Measurements from ENCODE around the gene HEPN1.

DNA sequence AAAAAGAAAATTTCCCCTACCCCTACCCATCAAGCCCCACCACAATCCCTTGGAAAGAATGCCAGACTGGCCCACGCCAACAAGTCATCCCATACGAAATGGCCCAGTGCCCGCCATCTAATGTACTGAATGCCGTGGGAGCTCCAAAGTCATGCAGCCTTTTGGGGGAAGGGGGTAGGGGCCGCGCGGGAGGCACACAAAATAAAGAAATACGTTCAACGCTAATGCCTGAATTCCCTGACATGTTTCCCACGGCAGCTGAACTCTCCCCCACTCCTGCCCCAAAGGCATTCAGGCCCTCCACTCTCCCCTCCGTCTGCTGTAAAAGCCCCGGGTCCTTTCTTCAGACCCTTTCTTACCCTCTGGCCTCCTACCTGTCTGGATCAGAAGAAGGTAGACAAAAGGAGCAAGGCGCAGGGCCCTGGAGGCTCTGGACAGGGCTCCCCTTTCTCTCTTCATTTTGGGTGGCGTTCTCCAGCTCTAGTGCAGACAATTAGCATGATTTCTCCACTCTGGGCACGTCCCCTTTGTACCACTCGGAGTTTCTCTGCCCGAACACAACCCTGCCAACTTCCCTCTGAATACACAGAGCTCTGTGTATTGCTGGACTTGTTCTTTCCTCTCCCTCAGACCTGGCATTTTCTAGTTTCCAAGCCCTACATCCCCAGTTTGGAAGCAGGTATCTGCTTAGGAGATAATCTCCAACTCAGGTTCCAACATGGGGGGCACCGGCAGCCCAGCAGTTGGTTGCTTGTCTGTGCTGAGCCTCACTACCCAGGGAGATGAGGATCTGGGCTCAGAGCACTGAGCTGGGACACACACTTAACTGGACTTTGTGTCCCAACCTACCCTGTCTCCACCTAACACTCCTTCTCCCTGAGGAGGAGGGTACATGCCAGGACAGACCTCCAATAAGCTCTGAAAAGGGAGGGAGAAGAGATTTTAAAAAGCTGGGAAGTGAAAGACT, 16.8 kb downstream of the HEPN1 start, which contains the start of gene HEPACAM:
- TF ChIP-seq, protein P1, sequence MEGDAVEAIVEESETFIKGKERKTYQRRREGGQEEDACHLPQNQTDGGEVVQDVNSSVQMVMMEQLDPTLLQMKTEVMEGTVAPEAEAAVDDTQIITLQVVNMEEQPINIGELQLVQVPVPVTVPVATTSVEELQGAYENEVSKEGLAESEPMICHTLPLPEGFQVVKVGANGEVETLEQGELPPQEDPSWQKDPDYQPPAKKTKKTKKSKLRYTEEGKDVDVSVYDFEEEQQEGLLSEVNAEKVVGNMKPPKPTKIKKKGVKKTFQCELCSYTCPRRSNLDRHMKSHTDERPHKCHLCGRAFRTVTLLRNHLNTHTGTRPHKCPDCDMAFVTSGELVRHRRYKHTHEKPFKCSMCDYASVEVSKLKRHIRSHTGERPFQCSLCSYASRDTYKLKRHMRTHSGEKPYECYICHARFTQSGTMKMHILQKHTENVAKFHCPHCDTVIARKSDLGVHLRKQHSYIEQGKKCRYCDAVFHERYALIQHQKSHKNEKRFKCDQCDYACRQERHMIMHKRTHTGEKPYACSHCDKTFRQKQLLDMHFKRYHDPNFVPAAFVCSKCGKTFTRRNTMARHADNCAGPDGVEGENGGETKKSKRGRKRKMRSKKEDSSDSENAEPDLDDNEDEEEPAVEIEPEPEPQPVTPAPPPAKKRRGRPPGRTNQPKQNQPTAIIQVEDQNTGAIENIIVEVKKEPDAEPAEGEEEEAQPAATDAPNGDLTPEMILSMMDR (IDR thresholded peaks at IDR 0.05): no peak
- TF ChIP-seq EZH2 (IDR thresholded peaks at IDR 0.05) (no peak), EZH2phosphoT487 (IDR thresholded peaks at IDR 0.05) (no peak)

Measured in neural progenitor cell (in vitro differentiated cells).